NT2/D1 (cell line): Measurements from ENCODE around the gene UMAD1.

ENCODE experiments used
- DNase-seq: peaks from one replicate; pipeline ENCODE4 v3.0.0-alpha.2; 2011; ENCODE audit warnings: low read depth, low spot score
- H3K27me3 ChIP-seq: 2 replicates; pipeline ENCODE4 v1.6.0; 2011; ENCODE audit warnings: mild to moderate bottlenecking; ENCODE audit not compliant: insufficient read length, insufficient read depth
- H3K36me3 ChIP-seq: 2 replicates; pipeline ENCODE4 v1.6.1; 2011; ENCODE audit warnings: mild to moderate bottlenecking, low read length, mixed read lengths; ENCODE audit not compliant: insufficient read depth, insufficient read length
- H3K4me1 ChIP-seq: 2 replicates; pipeline ENCODE4 v1.5.1; 2011; ENCODE audit not compliant: insufficient read depth, insufficient read length
- H3K4me3 ChIP-seq: 2 replicates; pipeline ENCODE4 v1.5.1; 2011; ENCODE audit warnings: low read depth; ENCODE audit not compliant: insufficient read length
- H3K9ac ChIP-seq: 2 replicates; pipeline ENCODE4 v1.6.0; 2011; ENCODE audit warnings: low read depth; ENCODE audit not compliant: insufficient read length
- H3K9me3 ChIP-seq: 2 replicates; pipeline ENCODE4 v1.5.1; 2011; ENCODE audit warnings: mild to moderate bottlenecking, low read length; ENCODE audit not compliant: insufficient read depth
- SUZ12 ChIP-seq: IDR thresholded peaks from 2 replicates; pipeline ENCODE4 v1.6.1; 2011; ENCODE audit not compliant: insufficient read length, insufficient read depth; ENCODE audit errors: extremely low read depth
- YY1 ChIP-seq: IDR thresholded peaks from 2 replicates; pipeline ENCODE4 v1.6.1; 2011; ENCODE audit not compliant: insufficient read length, insufficient read depth
- ZNF274 ChIP-seq: IDR thresholded peaks from 2 replicates; pipeline ENCODE4 v1.6.1; 2011; ENCODE audit warnings: mild to moderate bottlenecking, low read depth, low read length

Gene UMAD1

GRCh38 chr7:7790041-7790741 lies 149.6 kb downstream of the UMAD1 start:
- peaks cover 11% of the 10 kb centered on the region; the same call in 1 of the 2 replicates for H3K9me3 ChIP-seq
- DNase-seq = no peak

GRCh38 chr7:7791523-7791922 lies 151.0 kb downstream of the UMAD1 start:
- no peaks in the 10 kb centered on the region for H3K36me3 ChIP-seq
- H3K27me3 ChIP-seq = no peaks in the 10 kb centered on the region
- no peaks in the 10 kb centered on the region for H3K4me1 ChIP-seq
- H3K4me3 ChIP-seq = no peak overlapping the region
- no peak overlapping the region for H3K9ac ChIP-seq
- H3K9me3 ChIP-seq = peaks cover 23% of the 10 kb centered on the region
- TF ChIP-seq YY1 = no peak
- no peak for TF ChIP-seq ZNF274
- no peak for TF ChIP-seq SUZ12
- no peak for DNase-seq

More at GRCh38 chr7:7790041-7790741, 149.6 kb downstream of the UMAD1 start:
- no peak overlapping the region for H3K9ac ChIP-seq
- no peaks in the 10 kb centered on the region for H3K4me1 ChIP-seq
- H3K27me3 ChIP-seq = no peaks in the 10 kb centered on the region
- no peak overlapping the region for H3K4me3 ChIP-seq
- TF ChIP-seq YY1 (no peak), SUZ12 (no peak), ZNF274 (no peak)
- no peaks in the 10 kb centered on the region for H3K36me3 ChIP-seq

- H3K4me1 ChIP-seq = no peaks in the 10 kb centered on the region
- no peaks in the 10 kb centered on the region for H3K36me3 ChIP-seq
- H3K9ac ChIP-seq = no peak overlapping the region
- H3K27me3 ChIP-seq = no peaks in the 10 kb centered on the region
- H3K9me3 ChIP-seq = peaks cover 28% of the 10 kb centered on the region
- no peak overlapping the region for H3K4me3 ChIP-seq
- DNase-seq = no peak
- TF ChIP-seq ZNF274 (no peak), YY1 (no peak), SUZ12 (no peak)
Measured at GRCh38 chr7:7792056-7792455, 151.5 kb downstream of the UMAD1 start.

- Histone ChIP-seq H3K36me3 (no peaks in the 10 kb centered on the region), H3K4me1 (no peaks in the 10 kb centered on the region), H3K27me3 (no peaks in the 10 kb centered on the region), H3K9me3 (peaks cover 31% of the 10 kb centered on the region), H3K4me3 (no peak overlapping the region), H3K9ac (no peak overlapping the region)
- peak; percentile 90 for DNase-seq
- TF ChIP-seq ZNF274 (no peak), YY1 (no peak), SUZ12 (no peak)
Measured at GRCh38 chr7:7793249-7793648, 152.7 kb downstream of the UMAD1 start.

GRCh38 chr7:7793921-7794320 lies 153.4 kb downstream of the UMAD1 start:
- no peaks in the 10 kb centered on the region for H3K27me3 ChIP-seq
- DNase-seq = no peak
- peaks cover 31% of the 10 kb centered on the region for H3K9me3 ChIP-seq
- H3K4me3 ChIP-seq = no peak overlapping the region
- TF ChIP-seq SUZ12 (no peak), YY1 (no peak), ZNF274 (no peak)
- H3K9ac ChIP-seq = no peak overlapping the region
- no peaks in the 10 kb centered on the region for H3K36me3 ChIP-seq
- H3K4me1 ChIP-seq = no peaks in the 10 kb centered on the region

- Histone ChIP-seq H3K9ac (no peak overlapping the region), H3K27me3 (no peaks in the 10 kb centered on the region), H3K4me3 (no peak overlapping the region), H3K9me3 (peaks cover 31% of the 10 kb centered on the region), H3K36me3 (no peaks in the 10 kb centered on the region), H3K4me1 (no peaks in the 10 kb centered on the region)
- TF ChIP-seq SUZ12 = no peak
- no peak for DNase-seq
Measured at GRCh38 chr7:7795203-7795602, 154.7 kb downstream of the UMAD1 start.

- no peak for DNase-seq
Measured at GRCh38 chr7:7795630-7796121, 155.1 kb downstream of the UMAD1 start.

DNA sequence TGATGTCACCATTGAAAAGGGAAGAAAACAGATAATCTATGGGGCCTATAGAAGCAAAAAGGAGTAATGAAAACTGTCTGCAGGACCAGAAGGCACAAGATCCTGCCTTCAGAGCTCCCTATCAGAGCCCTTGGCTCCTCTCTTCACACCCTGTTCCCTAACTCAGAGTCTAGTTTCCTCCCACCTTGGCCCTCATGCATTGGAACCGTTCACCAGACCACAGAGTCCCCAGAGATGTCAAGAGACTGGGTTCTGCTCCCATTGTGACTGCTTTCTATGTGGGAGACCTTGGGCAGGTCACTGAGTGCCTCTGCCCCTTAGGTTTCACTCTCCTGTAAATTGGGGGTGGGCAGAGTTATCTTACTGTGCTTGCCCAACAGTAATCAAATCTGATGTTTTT lies 158.0 kb downstream of the UMAD1 start:
- Histone ChIP-seq H3K36me3 (no peaks in the 10 kb centered on the region), H3K9ac (no peak overlapping the region), H3K9me3 (peaks cover 24% of the 10 kb centered on the region), H3K4me3 (no peak overlapping the region), H3K4me1 (no peaks in the 10 kb centered on the region), H3K27me3 (no peaks in the 10 kb centered on the region)
- no peak for DNase-seq
- no peak for TF ChIP-seq YY1
- TF ChIP-seq ZNF274 = no peak
- TF ChIP-seq SUZ12 = no peak

More at GRCh38 chr7:7795630-7796121, 155.1 kb downstream of the UMAD1 start:
- Histone ChIP-seq H3K9ac (no peak overlapping the region), H3K9me3 (peaks cover 31% of the 10 kb centered on the region), H3K36me3 (no peaks in the 10 kb centered on the region), H3K4me3 (no peak overlapping the region), H3K4me1 (no peaks in the 10 kb centered on the region), H3K27me3 (no peaks in the 10 kb centered on the region)
- TF ChIP-seq YY1 = no peak
- no peak for TF ChIP-seq SUZ12
- no peak for TF ChIP-seq ZNF274
